LNCaP clone FGC (cell line): ENCODE measurements around the gene MYL12A.

Experiments
- DNase-seq: peaks from one replicate; pipeline ENCODE4 v3.0.0-alpha.2; 2011; ENCODE audit warnings: low read depth
- H3K4me3 ChIP-seq: 2 replicates; pipeline ENCODE4 v1.5.1; 2011; ENCODE audit warnings: mild to moderate bottlenecking, low read depth, low read length, control low read depth
- CTCF ChIP-seq: IDR thresholded peaks from 2 replicates; pipeline ENCODE4 v1.5.1; 2012; ENCODE audit warnings: mild to moderate bottlenecking; ENCODE audit not compliant: control insufficient read depth, insufficient read depth; ENCODE audit errors: extremely low read depth

Gene MYL12A

GRCh38 chr18:3212657-3213056, 34.9 kb upstream of the MYL12A start:
- no peak overlapping the region for H3K4me3 ChIP-seq
- no peak for DNase-seq
- no peak for TF ChIP-seq CTCF

GRCh38 chr18:3213300-3214059, 34.1 kb upstream of the MYL12A start:
- no peak for TF ChIP-seq CTCF
- DNase-seq = no peak
- H3K4me3 ChIP-seq = no peak overlapping the region

- no peak overlapping the region for H3K4me3 ChIP-seq
- no peak for DNase-seq
- no peak for TF ChIP-seq CTCF
These were observed 32.6 kb upstream of the MYL12A start for GRCh38 chr18:3214855-3215637.

GRCh38 chr18:3216987-3217386, 30.6 kb upstream of the MYL12A start:
- H3K4me3 ChIP-seq = no peak overlapping the region
- TF ChIP-seq CTCF = no peak
- no peak for DNase-seq

GRCh38 chr18:3217948-3218647, 29.5 kb upstream of the MYL12A start:
- H3K4me3 ChIP-seq = no peak overlapping the region
- peak; percentile 33 for DNase-seq
- TF ChIP-seq CTCF = no peak

GRCh38 chr18:3218819-3219218, 28.8 kb upstream of the MYL12A start:
- no peak overlapping the region for H3K4me3 ChIP-seq
- DNase-seq = no peak
- TF ChIP-seq CTCF = no peak
